GM12875 (cell line): ENCODE measurements around the gene CA10.

Experiments
- H3K4me3 ChIP-seq: one replicate; pipeline ENCODE4 v1.5.1; 2011; ENCODE audit warnings: low read depth, low read length, control low read depth
- TF ChIP-seq, protein P1 (sequence below): IDR thresholded peaks from 2 replicates; pipeline ENCODE4 v1.5.1; 2011; ENCODE audit warnings: low read depth, mild to moderate bottlenecking, control low read depth, inconsistent platforms, low read length, moderate library complexity, borderline replicate concordance; ENCODE audit not compliant: insufficient read depth

Gene CA10

GRCh38 chr17:51818777-51819176 lies 339.7 kb downstream of the CA10 start:
- TF ChIP-seq, protein P1, sequence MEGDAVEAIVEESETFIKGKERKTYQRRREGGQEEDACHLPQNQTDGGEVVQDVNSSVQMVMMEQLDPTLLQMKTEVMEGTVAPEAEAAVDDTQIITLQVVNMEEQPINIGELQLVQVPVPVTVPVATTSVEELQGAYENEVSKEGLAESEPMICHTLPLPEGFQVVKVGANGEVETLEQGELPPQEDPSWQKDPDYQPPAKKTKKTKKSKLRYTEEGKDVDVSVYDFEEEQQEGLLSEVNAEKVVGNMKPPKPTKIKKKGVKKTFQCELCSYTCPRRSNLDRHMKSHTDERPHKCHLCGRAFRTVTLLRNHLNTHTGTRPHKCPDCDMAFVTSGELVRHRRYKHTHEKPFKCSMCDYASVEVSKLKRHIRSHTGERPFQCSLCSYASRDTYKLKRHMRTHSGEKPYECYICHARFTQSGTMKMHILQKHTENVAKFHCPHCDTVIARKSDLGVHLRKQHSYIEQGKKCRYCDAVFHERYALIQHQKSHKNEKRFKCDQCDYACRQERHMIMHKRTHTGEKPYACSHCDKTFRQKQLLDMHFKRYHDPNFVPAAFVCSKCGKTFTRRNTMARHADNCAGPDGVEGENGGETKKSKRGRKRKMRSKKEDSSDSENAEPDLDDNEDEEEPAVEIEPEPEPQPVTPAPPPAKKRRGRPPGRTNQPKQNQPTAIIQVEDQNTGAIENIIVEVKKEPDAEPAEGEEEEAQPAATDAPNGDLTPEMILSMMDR, result no peak
- H3K4me3 ChIP-seq, result no peak overlapping the region

DNA sequence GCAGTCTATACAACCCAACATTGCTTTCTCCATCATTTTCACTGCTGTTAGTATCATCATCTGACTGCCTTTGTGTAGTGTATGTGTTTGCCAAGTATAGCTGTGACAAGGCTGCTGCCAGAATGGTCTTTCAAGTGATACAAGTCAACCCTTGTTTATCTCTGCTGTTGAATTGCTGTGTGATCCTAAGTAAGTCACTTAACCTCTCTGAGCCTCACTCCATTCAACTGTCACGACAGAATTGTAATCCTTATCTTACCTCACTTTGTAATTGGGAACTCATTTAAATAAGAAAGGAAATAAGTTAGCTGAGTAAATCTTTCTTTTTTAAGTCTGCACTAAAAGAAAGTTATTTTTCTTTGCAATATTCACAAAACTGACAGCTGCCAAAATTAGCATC lies 340.6 kb downstream of the CA10 start:
- H3K4me3 ChIP-seq, result no peak overlapping the region
- TF ChIP-seq, protein P1, result no peak

DNA sequence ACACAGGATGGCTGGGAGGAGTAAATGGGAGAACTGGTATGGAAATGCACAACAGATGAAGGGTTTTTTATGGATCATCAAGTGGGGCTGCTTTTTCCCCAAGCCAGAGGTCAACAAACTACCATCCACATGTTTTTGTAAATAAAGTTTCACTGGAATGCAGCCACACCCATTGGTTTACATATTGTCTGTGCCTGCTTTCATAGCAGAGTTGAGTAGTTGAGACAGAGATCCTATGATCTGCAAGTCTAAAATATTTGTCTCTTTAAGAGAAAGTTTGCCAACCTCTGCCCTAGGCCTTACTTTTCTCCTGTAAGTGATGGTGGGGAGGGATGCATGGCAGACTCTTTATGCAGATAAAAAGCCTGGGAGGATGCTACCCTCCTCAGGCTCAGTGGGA lies 341.4 kb downstream of the CA10 start:
- no peak overlapping the region for H3K4me3 ChIP-seq
- TF ChIP-seq, protein P1, result no peak

DNA sequence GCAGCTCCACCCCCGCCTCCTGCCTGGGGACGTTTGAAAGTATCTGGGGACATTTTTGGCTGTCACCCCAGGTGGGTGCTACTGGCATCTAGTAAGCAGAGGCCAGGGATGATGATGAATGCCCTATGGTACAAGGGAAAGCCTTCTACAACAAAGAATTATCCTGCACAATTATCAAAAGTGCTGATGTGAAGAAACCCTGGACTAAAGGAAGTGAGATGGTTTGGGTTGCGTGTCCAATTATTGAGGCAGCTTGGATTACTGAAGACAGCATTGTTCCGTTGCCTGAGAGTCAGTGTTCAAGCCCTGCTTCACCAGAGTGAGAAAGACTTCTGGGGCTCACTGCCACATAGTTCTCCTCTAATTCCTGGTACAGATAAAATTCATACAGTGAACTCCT lies 343.4 kb downstream of the CA10 start:
- TF ChIP-seq, protein P1, result no peak
- H3K4me3 ChIP-seq, result no peak overlapping the region

DNA sequence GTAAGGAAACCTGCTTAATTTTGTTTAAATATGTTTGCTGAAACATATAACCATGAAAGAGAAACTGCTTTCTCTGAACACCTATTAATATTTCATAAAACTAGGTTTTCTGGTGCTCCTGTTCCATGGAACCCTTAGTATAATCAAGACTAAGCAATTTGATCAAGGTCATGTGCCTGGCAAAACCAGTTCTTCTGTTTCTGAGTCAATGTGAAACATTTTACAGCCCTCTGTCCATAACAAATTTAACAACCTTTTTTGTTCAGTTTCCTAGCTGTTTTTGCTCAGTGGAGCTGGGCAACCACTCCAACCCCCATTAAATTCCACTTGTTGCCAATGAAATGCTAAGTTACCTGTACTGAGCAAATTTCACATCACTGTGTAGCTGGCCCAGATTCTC lies 344.0 kb downstream of the CA10 start:
- H3K4me3 ChIP-seq, result no peak overlapping the region
- TF ChIP-seq, protein P1, result no peak

GRCh38 chr17:51813784-51814174 lies 344.7 kb downstream of the CA10 start:
- TF ChIP-seq, protein P1, result no peak
- no peak overlapping the region for H3K4me3 ChIP-seq

DNA sequence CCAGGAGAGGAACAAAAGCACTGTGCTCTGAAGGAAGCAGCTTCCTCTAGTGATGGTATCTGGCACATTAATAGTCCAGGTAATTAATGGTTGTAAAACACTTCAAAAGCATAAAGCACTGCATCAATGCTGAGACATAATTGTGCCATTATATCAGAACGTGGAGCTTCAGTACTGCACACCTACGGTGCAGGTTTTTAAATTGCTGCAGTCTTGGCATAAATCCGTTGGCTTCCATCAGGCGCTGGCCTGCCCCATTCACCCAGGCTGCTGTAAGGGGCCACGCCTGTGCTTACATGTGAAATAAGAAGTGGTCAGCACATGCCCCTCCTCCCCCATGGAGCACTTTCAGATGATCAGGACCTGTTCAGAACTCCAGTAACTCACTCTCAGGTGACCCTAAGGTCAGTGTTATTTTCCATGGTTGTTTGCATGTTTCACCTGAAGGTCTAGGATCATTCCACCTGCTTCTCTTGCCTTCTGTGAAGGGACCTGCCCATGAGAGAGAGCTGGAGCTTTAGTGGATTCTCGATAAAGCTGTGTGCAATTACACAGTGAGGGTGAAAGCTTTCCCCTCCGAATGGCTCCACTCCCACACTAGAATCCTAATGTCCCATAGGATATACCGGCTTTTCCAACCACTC lies 345.3 kb downstream of the CA10 start:
- H3K4me3 ChIP-seq, result no peak overlapping the region
- TF ChIP-seq, protein P1, result no peak
